GM20000 (cell line): ENCODE results near the gene LRP1-AS.

Experiments used
- DNase-seq: peaks from one replicate; pipeline ENCODE4 v3.0.0; 2012; ENCODE audit warnings: low spot score
- CTCF ChIP-seq: IDR thresholded peaks from 2 replicates; pipeline ENCODE4 v1.5.1; 2012; ENCODE audit warnings: mild to moderate bottlenecking, control low read depth; ENCODE audit errors: extremely low read depth, missing control alignments

LRP1-AS gene

GRCh38 chr12:57180321-57180989 is 33.0 kb upstream of the LRP1-AS start:
- no peak for DNase-seq
- no peak for TF ChIP-seq CTCF

- DNase-seq = no peak
- TF ChIP-seq CTCF = no peak
These were observed 32.1 kb upstream of the LRP1-AS start for GRCh38 chr12:57179331-57180086.

- TF ChIP-seq CTCF = no peak
- no peak for DNase-seq
These were observed 30.8 kb upstream of the LRP1-AS start for GRCh38 chr12:57178213-57178612.

GRCh38 chr12:57177354-57177753 is 29.9 kb upstream of the LRP1-AS start:
- no peak for TF ChIP-seq CTCF
- no peak for DNase-seq

- no peak for DNase-seq
- TF ChIP-seq CTCF = no peak
These were observed 29.4 kb upstream of the LRP1-AS start for GRCh38 chr12:57176846-57177245.

GRCh38 chr12:57176139-57176477 is 28.7 kb upstream of the LRP1-AS start:
- no peak for DNase-seq
- TF ChIP-seq CTCF = no peak

- peak; percentile 27 for TF ChIP-seq CTCF
- no peak for DNase-seq
These were observed 28.2 kb upstream of the LRP1-AS start for GRCh38 chr12:57175428-57176138.
